NCI-H1105 (cell line): ENCODE data around the gene LY6G5B.

ENCODE experiments used
- DNase-seq: peaks from one replicate; lab custom pipeline; 2025; lab: John Stamatoyannopoulos, UW

Gene LY6G5B

GRCh38 chr6:31663126-31663960 is 6.4 kb upstream of the LY6G5B start:
- no peak for DNase-seq

- no peak for DNase-seq
Observed at GRCh38 chr6:31663961-31664789, 5.6 kb upstream of the LY6G5B start.

GRCh38 chr6:31664790-31665500 is 4.8 kb upstream of the LY6G5B start, which contains the start of gene GPANK1:
GPANK1 (minus strand) TSS chr6:31664997; CDS start chr6:31664478, 519 bp downstream.
- DNase-seq: peak; percentile 95

- peak; percentile 96 for DNase-seq
Observed at GRCh38 chr6:31665501-31666336, 4.1 kb upstream of the LY6G5B start, which contains the start of gene CSNK2B. CSNK2B (plus strand) TSS chr6:31666080; CDS start chr6:31666832, 752 bp downstream.

GRCh38 chr6:31666337-31666965 is 3.3 kb upstream of the LY6G5B start:
- DNase-seq: no peak

- DNase-seq: no peak
Observed at GRCh38 chr6:31676322-31676903, 6.6 kb downstream of the LY6G5B start.

GRCh38 chr6:31676904-31677303 is 7.1 kb downstream of the LY6G5B start:
- no peak for DNase-seq

- no peak for DNase-seq
Observed at GRCh38 chr6:31677955-31678354, 8.2 kb downstream of the LY6G5B start.

GRCh38 chr6:31680226-31681134 is 10.7 kb downstream of the LY6G5B start, which contains the start of gene LY6G5C:
LY6G5C (minus strand) TSS chr6:31681067; CDS start chr6:31680373, 694 bp downstream.
- DNase-seq: peak; percentile 64

GRCh38 chr6:31681135-31681671 is 11.4 kb downstream of the LY6G5B start:
- no peak for DNase-seq

GRCh38 chr6:31683591-31683990 is 13.8 kb downstream of the LY6G5B start:
- no peak for DNase-seq

GRCh38 chr6:31686483-31686882 is 16.7 kb downstream of the LY6G5B start:
- no peak for DNase-seq

- no peak for DNase-seq
Observed at GRCh38 chr6:31687321-31687720, 17.5 kb downstream of the LY6G5B start.

- no peak for DNase-seq
Observed at GRCh38 chr6:31687860-31688693, 18.3 kb downstream of the LY6G5B start.

GRCh38 chr6:31689249-31690110 is 19.7 kb downstream of the LY6G5B start:
- no peak for DNase-seq

GRCh38 chr6:31690231-31691077 is 20.7 kb downstream of the LY6G5B start:
- no peak for DNase-seq
